Ovary (tissue), 9 donors: ENCODE measurements around the gene BRAT1. TPM values are rescaled to one million over a fixed set of nuclear protein-coding genes. Genes with fewer than 3 reads are reported as not detected.

Source experiments
- DNase-seq, 5 donors: peaks; one replicate each; pipeline ENCODE4 v3.0.0-alpha.2; 2019 to 2020
- H3K27ac ChIP-seq, 2 donors: fragments of 200-600 bp; one replicate each; pipeline versions ENCODE4 v1.5.1 to v1.8.0; 2019 to 2022
- H3K27me3 ChIP-seq: fragments of 200-600 bp; one replicate; pipeline ENCODE4 v1.8.0; 2022
- H3K36me3 ChIP-seq: fragments of 200-600 bp; sonication (generic); one replicate; pipeline ENCODE4 v1.5.1; 2019
- H3K4me1 ChIP-seq: one replicate; pipeline ENCODE4 v1.8.1; 2013; ENCODE audit warnings: mild to moderate bottlenecking, moderate library complexity; ENCODE audit not compliant: insufficient read depth
- H3K4me3 ChIP-seq: fragments of 200-600 bp; sonication (generic); one replicate; pipeline ENCODE4 v1.5.1; 2017
- H3K9me3 ChIP-seq, 2 donors: fragments of 200-600 bp in 1 of 2; sonication (generic) in 1 of 2; one replicate each; pipeline versions ENCODE4 v1.5.1 to v1.8.1; 2013 to 2019; ENCODE audit warnings: mild to moderate bottlenecking in 1 of 2, moderate library complexity in 1 of 2
- CTCF ChIP-seq, 3 donors: fragments of 450-650 bp in 2 of 3; fragments of 200-600 bp in 1 of 3; IDR thresholded peaks; one replicate each; pipeline versions ENCODE4 v1.5.1 to v1.8.0; 2016 to 2022; ENCODE audit warnings: antibody characterized with exemption in 3 of 3, mild to moderate bottlenecking in 1 of 3
- EP300 ChIP-seq: sonication (generic); formaldehyde crosslinking; IDR thresholded peaks from one replicate; pipeline ENCODE4 v1.6.1; 2017; ENCODE audit warnings: antibody characterized with exemption
- POLR2A ChIP-seq: fragments of 450-650 bp; IDR thresholded peaks from one replicate; pipeline ENCODE4 v1.6.1; 2017; ENCODE audit warnings: antibody characterized with exemption, mild to moderate bottlenecking, moderate library complexity
- WGBS, 3 donors: extraction: QIAGEN DNeasy Blood & Tissue Kit in 1 of 3; methylation state at CpG; one replicate each; pipeline versions ENCODE4 v1.1.5 to v1.1.7; 2013 to 2017; 5-methylcytosine and 5-hydroxymethylcytosine counted together
- intact Hi-C, 4 donors: fragments of 100-400 bp; cut with DNase I; formaldehyde crosslinking; loops; one replicate each; pipeline versions ENCODE4 v1.11.0 to v1.15.1; 2022 to 2023
- polyA plus RNA-seq, 2 donors: library from polyadenylated mRNA; stranded (reverse); fragments of 200-250 nt in 1 of 2; fragments of 350-450 nt in 1 of 2; fragmentation: Illumina TruSeq in 1 of 2; extraction: RNeasy Lipid Tissue Mini Kit (QIAGEN cat#74804) in 1 of 2; gene quantifications; one replicate each; pipeline ENCODE4 v1.2.3, GENCODE V29; 2013 to 2014
- total RNA-seq, 7 donors: library from RNA; depleted of rRNA in 2 of 7; stranded (reverse); fragments of >200 nt in 2 of 7; fragmentation: NEBNext Ultra II Directional in 3 of 7; extraction: Animal tissue kit (Norgen Biotek cat#: 25700) in 3 of 7; gene quantifications; one replicate each; pipeline versions ENCODE4 v1.1.0 to v1.2.4, GENCODE V29; 2016 to 2023
- donor health status: DM: no; HTN: no; CAD: no; lungs with moderate emphysema.
- donor health status: DM: no; HTN: no; CAD: no.
- donor health status: Bipolar disorder and iron deficiency.
- donor health status: DM: yes; HTN: yes; CAD: no.
- donor health status: DM: no; HTN: no; CAD: no.
- donor health status: DM: yes; HTN: yes; CAD: no.

BRAT1 gene
- total and polyA plus RNA-seq, 9 donors, result 1.3 to 39.1 (median 30.2) TPM

GRCh38 chr7:2582006-2582735, 26.8 kb upstream of the BRAT1 start:
- no peak overlapping the region for H3K4me3 ChIP-seq
- DNase-seq, result no peak
- H3K36me3 ChIP-seq, result no peaks in the 10 kb centered on the region
- TF ChIP-seq POLR2A (no peak), EP300 (no peak), CTCF (IDR thresholded peaks at IDR 0.05) (no peak)
- 80 to 88% (median 86%) methylated on average over 24 of the region's 24 CpGs for WGBS, 3 donors
- no peaks in the 10 kb centered on the region for H3K27me3 ChIP-seq
- H3K9me3 ChIP-seq, result no peaks in the 10 kb centered on the region
- no peaks in the 10 kb centered on the region for H3K4me1 ChIP-seq
- H3K27ac ChIP-seq, result no peak overlapping the region
- intact Hi-C loops, result no loop called here

DNA sequence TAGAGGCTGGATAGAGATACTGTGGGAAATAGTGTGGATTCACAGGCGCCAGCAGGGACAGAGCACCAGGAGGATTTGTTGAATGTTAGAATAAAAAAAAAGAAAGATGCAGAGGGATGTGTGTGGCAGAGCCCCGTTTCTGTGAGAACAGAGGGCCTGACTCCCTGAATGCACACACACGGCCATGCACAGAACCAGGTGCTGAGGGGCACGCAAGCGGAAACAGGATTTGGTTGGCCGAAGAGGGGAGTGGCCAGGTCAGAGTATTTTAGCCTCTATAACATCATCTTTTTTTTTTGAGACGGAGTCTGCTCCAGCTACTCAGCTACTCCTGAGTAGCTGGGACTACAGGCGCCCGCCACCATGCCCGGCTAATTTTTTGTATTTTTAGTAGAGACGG, 25.3 kb upstream of the BRAT1 start:
- Histone ChIP-seq H3K27ac (no peak overlapping the region), H3K27me3 (no peaks in the 10 kb centered on the region), H3K4me3 (no peak overlapping the region), H3K9me3 (no peaks in the 10 kb centered on the region), H3K36me3 (no peaks in the 10 kb centered on the region), H3K4me1 (no peaks in the 10 kb centered on the region)
- TF ChIP-seq CTCF (IDR thresholded peaks at IDR 0.05) (no peak), EP300 (no peak), POLR2A (no peak)
- intact Hi-C loops, result no loop called here
- DNase-seq, result no peak
- WGBS, 3 donors, result 91 to 95% (median 94%) methylated on average over 11 of the region's 11 CpGs

GRCh38 chr7:2577914-2578680, 22.8 kb upstream of the BRAT1 start:
- Histone ChIP-seq H3K9me3 (no peaks in the 10 kb centered on the region), H3K36me3 (no peaks in the 10 kb centered on the region), H3K27me3 (no peaks in the 10 kb centered on the region), H3K27ac (no peak overlapping the region), H3K4me3 (no peak overlapping the region), H3K4me1 (no peaks in the 10 kb centered on the region)
- TF ChIP-seq POLR2A (no peak), EP300 (no peak), CTCF (IDR thresholded peaks at IDR 0.05) (no peak)
- DNase-seq, result no peak
- 93 to 96% (median 93%) methylated on average over 66 to 73 of the region's 73 CpGs for WGBS, 3 donors
- intact Hi-C loops, result loop anchor here in 1 of 4 donors (10.0 kb wide), 1 partner anchor 103 kb away; the partner anchor contains the start of gene GRIFIN

- H3K4me3 ChIP-seq, result no peak overlapping the region
- TF ChIP-seq EP300, result no peak
- TF ChIP-seq POLR2A, result no peak
- no peak for TF ChIP-seq CTCF (IDR thresholded peaks at IDR 0.05)
- H3K27ac ChIP-seq, result no peak overlapping the region
- no peaks in the 10 kb centered on the region for H3K9me3 ChIP-seq
- H3K36me3 ChIP-seq, result no peaks in the 10 kb centered on the region
- intact Hi-C loops, result loop anchor here in 1 of 4 donors (10.0 kb wide), 1 partner anchor 102 kb away; the partner anchor contains the start of gene GRIFIN
- no peaks in the 10 kb centered on the region for H3K27me3 ChIP-seq
- DNase-seq, result no peak
- H3K4me1 ChIP-seq, result no peaks in the 10 kb centered on the region
- 90 to 92% (median 91%) methylated on average over 54 to 56 of the region's 56 CpGs for WGBS, 3 donors
Measured at GRCh38 chr7:2576742-2577491, 21.6 kb upstream of the BRAT1 start.
